ENCODE data around the gene CHKB.

DNA sequence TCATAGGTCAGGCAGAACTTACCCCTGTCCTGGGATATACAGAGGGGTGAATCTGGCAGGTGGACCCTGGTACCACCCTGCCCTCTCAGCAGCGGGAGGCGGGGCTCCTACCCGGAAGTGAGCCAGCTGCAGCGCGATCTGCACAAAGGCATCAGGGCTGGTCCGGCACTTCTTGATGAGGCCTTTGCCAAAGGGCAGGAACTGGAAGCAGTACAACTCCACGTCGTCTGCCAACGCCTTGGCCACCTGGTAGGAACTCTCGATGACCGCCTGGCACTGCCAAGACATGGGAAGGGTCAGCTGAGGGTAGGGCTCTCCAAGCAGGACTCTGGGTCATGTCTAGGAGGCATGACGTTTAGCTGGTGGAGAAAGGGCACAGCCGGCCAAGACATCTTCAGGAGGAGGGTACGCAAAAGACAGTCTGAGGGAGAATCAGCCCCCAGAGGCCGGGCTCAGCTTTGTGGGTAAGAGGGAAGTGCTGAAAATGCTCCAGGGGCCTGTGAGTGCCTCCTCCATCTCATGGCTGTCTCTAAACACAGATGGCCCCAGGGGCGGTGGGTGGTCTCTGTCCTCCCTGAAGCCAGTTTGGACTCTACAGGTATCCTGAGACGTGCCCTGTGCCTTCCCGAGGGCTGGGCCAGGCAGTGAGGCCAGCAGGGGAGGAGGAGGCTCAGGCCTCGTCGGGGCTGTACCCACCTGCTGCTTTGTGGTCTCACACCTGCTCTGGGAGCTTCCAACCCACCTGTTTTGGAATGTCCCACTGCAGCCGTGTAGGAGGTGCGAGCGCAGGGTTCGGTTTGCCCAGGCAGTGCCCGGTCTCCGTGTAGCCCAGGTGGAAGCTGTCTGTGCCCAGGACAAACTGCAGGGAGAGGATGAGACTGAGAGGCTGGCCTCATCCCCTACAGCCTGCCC lies 11.1 kb downstream of the CHKB start:
- TF ChIP-seq, protein P1, sequence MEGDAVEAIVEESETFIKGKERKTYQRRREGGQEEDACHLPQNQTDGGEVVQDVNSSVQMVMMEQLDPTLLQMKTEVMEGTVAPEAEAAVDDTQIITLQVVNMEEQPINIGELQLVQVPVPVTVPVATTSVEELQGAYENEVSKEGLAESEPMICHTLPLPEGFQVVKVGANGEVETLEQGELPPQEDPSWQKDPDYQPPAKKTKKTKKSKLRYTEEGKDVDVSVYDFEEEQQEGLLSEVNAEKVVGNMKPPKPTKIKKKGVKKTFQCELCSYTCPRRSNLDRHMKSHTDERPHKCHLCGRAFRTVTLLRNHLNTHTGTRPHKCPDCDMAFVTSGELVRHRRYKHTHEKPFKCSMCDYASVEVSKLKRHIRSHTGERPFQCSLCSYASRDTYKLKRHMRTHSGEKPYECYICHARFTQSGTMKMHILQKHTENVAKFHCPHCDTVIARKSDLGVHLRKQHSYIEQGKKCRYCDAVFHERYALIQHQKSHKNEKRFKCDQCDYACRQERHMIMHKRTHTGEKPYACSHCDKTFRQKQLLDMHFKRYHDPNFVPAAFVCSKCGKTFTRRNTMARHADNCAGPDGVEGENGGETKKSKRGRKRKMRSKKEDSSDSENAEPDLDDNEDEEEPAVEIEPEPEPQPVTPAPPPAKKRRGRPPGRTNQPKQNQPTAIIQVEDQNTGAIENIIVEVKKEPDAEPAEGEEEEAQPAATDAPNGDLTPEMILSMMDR (optimal IDR thresholded peaks at IDR 0.05 in 1 of 3, IDR thresholded peaks at IDR 0.05 in 1 of 3, conservative IDR thresholded peaks at IDR 0.05 in 1 of 3; ENCODE audit: extremely low read depth in 1 of 3, insufficient read depth in 2 of 3, low read length in 3 of 3), result no peak
- TF ChIP-seq EZH2 (IDR thresholded peaks at IDR 0.05; ENCODE audit: low read length), result no peak
